Keratinocyte (primary cell): ENCODE measurements around the gene CLDN20.

ENCODE experiments used
- CTCF ChIP-seq, 3 experiments: IDR thresholded peaks in 1 of 3; conservative IDR thresholded peaks in 1 of 3; optimal IDR thresholded peaks in 1 of 3; 2 replicates in 2 of 3; 3 replicates in 1 of 3; pipeline versions ENCODE3 to v1.5.1; 2011; ENCODE audit warnings: low read length in 3 of 3, mild to moderate bottlenecking in 3 of 3, moderate library complexity in 2 of 3, control low read depth in 1 of 3, inconsistent platforms in 1 of 3; ENCODE audit not compliant: insufficient read depth in 2 of 3; ENCODE audit errors: extremely low read depth in 1 of 3
- EZH2 ChIP-seq: IDR thresholded peaks from one replicate; pipeline ENCODE4 v1.6.1; 2012; ENCODE audit warnings: inconsistent platforms, mild to moderate bottlenecking, low read length, moderate library complexity

GRCh38 chr6:155311583-155311982, 47.8 kb downstream of the CLDN20 start:
- TF ChIP-seq CTCF (optimal IDR thresholded peaks at IDR 0.05 in 1 of 3, IDR thresholded peaks at IDR 0.05 in 1 of 3, conservative IDR thresholded peaks at IDR 0.05 in 1 of 3; ENCODE audit: extremely low read depth in 1 of 3, insufficient read depth in 2 of 3, low read length in 3 of 3) (no peak), EZH2 (no peak)
